SK-N-SH (cell line): ENCODE results near the gene ZMIZ1. TPM values are rescaled to one million over a fixed set of nuclear protein-coding genes. Genes with fewer than 3 reads are reported as not detected.

Experiments used
- CTCF ChIA-PET: fragments of 300-600, 350-600 bp; formaldehyde crosslinking; extraction: SDS; loops from one replicate; lab custom pipeline; 2021; lab: Yijun Ruan, JAX
- POLR2A ChIA-PET: fragments of 350-600 bp; sonication (Branson Sonifier 250); formaldehyde crosslinking; extraction: SDS; loops from one replicate; lab custom pipeline; 2020; ENCODE audit warnings: antibody characterized with exemption, inconsistent platforms; lab: Yijun Ruan, JAX
- DNase-seq: peaks from one replicate; pipeline ENCODE4 v3.0.0; 2012
- H2AFZ ChIP-seq: fragments of 200-600 bp; sonication (generic); 2 replicates; pipeline ENCODE4 v1.8.1; 2016; ENCODE audit warnings: antibody characterized with exemption, mild to moderate bottlenecking, low read depth
- H3F3A ChIP-seq: fragments of 200-600 bp; sonication (generic); replicated peaks from 2 replicates; pipeline ENCODE3; 2016; ENCODE audit warnings: antibody characterized with exemption, mild to moderate bottlenecking; ENCODE audit not compliant: insufficient read depth
- H3K27ac ChIP-seq, 2 experiments: fragments of 200-500 bp in 1 of 2; fragments of 200-600 bp in 1 of 2; sonication (Bioruptor generic) in 1 of 2; sonication (generic), shearing (Covaris generic) in 1 of 2; 2 replicates each; pipeline versions ENCODE4 v1.5.1 to v1.6.1; 2014 to 2016; ENCODE audit warnings: low read depth in 2 of 2, inconsistent platforms in 1 of 2, low read length in 1 of 2, mild to moderate bottlenecking in 1 of 2, mixed read lengths in 1 of 2
- H3K27me3 ChIP-seq: fragments of 200-600 bp; sonication (generic), shearing (Covaris generic); 2 replicates; pipeline ENCODE4 v1.6.1; 2016; ENCODE audit warnings: mixed run types; ENCODE audit not compliant: insufficient read depth
- H3K36me3 ChIP-seq, 2 experiments: fragments of 200-500 bp in 1 of 2; fragments of 200-600 bp in 1 of 2; sonication (Bioruptor generic) in 1 of 2; sonication (generic) in 1 of 2; replicated peaks in 1 of 2; 2 replicates each; pipeline versions ENCODE3 to v1.5.1; 2014 to 2016; ENCODE audit warnings: low read length in 1 of 2, mild to moderate bottlenecking in 1 of 2; ENCODE audit not compliant: insufficient read depth in 2 of 2, control insufficient read depth in 1 of 2
- H3K4me1 ChIP-seq, 2 experiments: fragments of 200-500 bp in 1 of 2; fragments of 200-600 bp in 1 of 2; sonication (Bioruptor generic) in 1 of 2; sonication (generic), shearing (Covaris generic) in 1 of 2; 2 replicates each; pipeline versions ENCODE4 v1.5.1 to v1.6.1; 2014 to 2016; ENCODE audit warnings: low read depth in 1 of 2, low read length in 1 of 2, mixed run types in 1 of 2; ENCODE audit not compliant: insufficient read depth in 2 of 2, control insufficient read depth in 1 of 2
- H3K4me2 ChIP-seq: fragments of 200-600 bp; sonication (generic), shearing (Covaris generic); 2 replicates; pipeline ENCODE4 v1.6.1; 2017; ENCODE audit warnings: mixed run types
- H3K4me3 ChIP-seq, 2 experiments: fragments of 200-500 bp in 1 of 2; fragments of 200-600 bp in 1 of 2; sonication (Bioruptor generic) in 1 of 2; sonication (generic), shearing (Covaris generic) in 1 of 2; 2 replicates each; pipeline versions ENCODE4 v1.5.1 to v1.8.1; 2014 to 2016; ENCODE audit warnings: low read depth in 2 of 2, inconsistent platforms in 1 of 2, low read length in 1 of 2, mild to moderate bottlenecking in 1 of 2, mixed read lengths in 1 of 2, moderate library complexity in 1 of 2
- H3K79me2 ChIP-seq: fragments of 200-600 bp; sonication (generic); 2 replicates; pipeline ENCODE4 v1.8.1; 2017; ENCODE audit warnings: mild to moderate bottlenecking; ENCODE audit not compliant: insufficient read depth
- H3K9ac ChIP-seq: fragments of 200-600 bp; sonication (generic); 2 replicates; pipeline ENCODE4 v1.6.1; 2017; ENCODE audit warnings: mixed run types
- H3K9me2 ChIP-seq: fragments of 200-600 bp; sonication (generic); 2 replicates; pipeline ENCODE4 v1.6.1; 2017; ENCODE audit warnings: mixed run types
- H3K9me3 ChIP-seq: fragments of 200-600 bp; sonication (generic); 2 replicates; pipeline ENCODE4 v1.6.1; 2017; ENCODE audit warnings: mixed run types, mild to moderate bottlenecking, moderate library complexity
- H4K20me1 ChIP-seq: fragments of 200-600 bp; sonication (generic); 2 replicates; pipeline ENCODE4 v1.6.1; 2017; ENCODE audit warnings: mild to moderate bottlenecking, mixed run types; ENCODE audit not compliant: insufficient read depth
- CHD2 ChIP-seq: fragments of 150-350 bp; IDR thresholded peaks from 2 replicates; pipeline ENCODE4 v1.6.1; 2018; ENCODE audit warnings: low read length; ENCODE audit not compliant: partially characterized antibody
- CTCF ChIP-seq: fragments of 200-600 bp; sonication (generic); IDR thresholded peaks from 2 replicates; pipeline ENCODE4 v1.6.1; 2017; ENCODE audit warnings: antibody characterized with exemption, mild to moderate bottlenecking, moderate library complexity
- ELF1 ChIP-seq: IDR thresholded peaks from 2 replicates; pipeline ENCODE4 v1.4.0; 2012
- GATA2 ChIP-seq: sonication (generic); formaldehyde crosslinking; IDR thresholded peaks from 2 replicates; pipeline ENCODE4 v1.5.0; 2020; ENCODE audit warnings: mild to moderate bottlenecking, missing genetic modification reagents
- NRF1 ChIP-seq: IDR thresholded peaks from 2 replicates; pipeline ENCODE4 v1.6.1; 2012; ENCODE audit warnings: low read depth, mild to moderate bottlenecking, low read length
- PBX3 ChIP-seq: IDR thresholded peaks from 2 replicates; pipeline ENCODE4; 2012
- POLR2AphosphoS5 ChIP-seq: IDR thresholded peaks from 2 replicates; pipeline ENCODE4 v1.6.1; 2012; ENCODE audit warnings: low read depth, low read length
- RAD21 ChIP-seq: IDR thresholded peaks from 2 replicates; pipeline ENCODE4 v1.6.1; 2012; ENCODE audit warnings: mild to moderate bottlenecking, low read length
- RFX5 ChIP-seq: IDR thresholded peaks from 2 replicates; pipeline ENCODE4 v1.6.1; 2012; ENCODE audit warnings: mild to moderate bottlenecking, improper control_type of control experiment, low read length
- SMC3 ChIP-seq: IDR thresholded peaks from 2 replicates; pipeline ENCODE4 v1.6.1; 2012; ENCODE audit warnings: low read depth, low read length, improper control_type of control experiment
- TAF1 ChIP-seq: IDR thresholded peaks from 2 replicates; pipeline ENCODE4 v1.6.1; 2012; ENCODE audit warnings: low read depth, mild to moderate bottlenecking, low read length, moderate library complexity, borderline replicate concordance
- TCF12 ChIP-seq: IDR thresholded peaks from 2 replicates; pipeline ENCODE4 v1.4.0; 2012
- USF2 ChIP-seq: fragments of 150-350 bp; IDR thresholded peaks from 2 replicates; pipeline ENCODE4 v1.6.1; 2017; ENCODE audit warnings: antibody characterized with exemption, low read length, low read depth, borderline replicate concordance
- WGBS: methylation state at CpG from one replicate; pipeline ENCODE4 v1.1.6; 2017; ENCODE audit warnings: low lambda C conversion rate; 5-methylcytosine and 5-hydroxymethylcytosine counted together
- polyA plus RNA-seq, 3 experiments: library from polyadenylated mRNA; depleted of rRNA; stranded (reverse); fragments of >200 nt; gene quantifications; 2 replicates each; pipeline ENCODE4 v1.2.3, GENCODE V29; 2012
- TF ChIP-seq, protein P1 (sequence below): fragments of 150-350 bp; IDR thresholded peaks from 2 replicates; pipeline ENCODE4 v1.6.1; 2016; ENCODE audit warnings: mild to moderate bottlenecking, low read depth, low read length

ZMIZ1 gene
- polyA plus RNA-seq, 1 of the 3 experiments (the other 2 are of a cell fraction): 23.5 TPM

DNA sequence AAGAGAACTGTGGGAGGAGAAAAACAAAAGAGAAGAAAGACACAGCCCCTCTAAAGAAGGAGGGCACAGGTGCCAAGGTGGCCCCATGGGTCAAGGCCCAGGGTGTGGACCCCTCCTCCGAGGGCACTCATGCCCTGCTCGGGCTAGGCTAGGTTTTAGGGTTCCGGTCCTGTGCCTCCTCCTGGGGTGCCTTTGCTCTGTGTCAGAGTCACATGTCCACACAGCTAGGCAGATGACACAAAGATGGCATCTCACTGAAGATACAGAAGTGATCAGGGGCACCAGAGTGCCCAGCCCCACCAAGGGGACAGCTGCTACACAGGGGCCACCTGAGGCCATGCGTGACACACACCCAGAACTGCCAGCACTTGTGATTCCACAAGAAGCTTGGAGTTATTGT lies 162.1 kb downstream of the ZMIZ1 start:
- H2AFZ ChIP-seq: no peak overlapping the region
- ChIA-PET POLR2A (interaction anchor here (0.6 to 12.4 kb wide), 4 partner anchors 10 to 267 kb away, joined by 3 to 237 read pairs (median 11); no protein-coding TSS in a partner anchor), CTCF (interaction anchor here (0.9 to 2.6 kb wide), 5 partner anchors 8 to 165 kb away, joined by 3 to 11 read pairs (median 4); no protein-coding TSS in a partner anchor)
- H3K9ac ChIP-seq: no peak overlapping the region
- no peak for DNase-seq
- H3K27ac ChIP-seq: peak overlapping the region in 1 of 2 experiments; percentile 89; a peak in 2 of 4 replicates
- peaks cover 37% of the 10 kb centered on the region for H4K20me1 ChIP-seq
- H3K4me2 ChIP-seq: no peak overlapping the region
- no peak overlapping the region for H3K4me3 ChIP-seq
- 96% methylated on average over 4 of the region's 4 CpGs for WGBS
- peaks cover 8% of the 10 kb centered on the region for H3F3A ChIP-seq
- TF ChIP-seq TAF1: no peak
- TF ChIP-seq TCF12: no peak
- TF ChIP-seq GATA2 (CRISPR knock-in tag): no peak
- TF ChIP-seq POLR2AphosphoS5: no peak
- TF ChIP-seq PBX3: no peak
- no peak for TF ChIP-seq USF2
- TF ChIP-seq ELF1: no peak
- TF ChIP-seq CHD2: no peak
- TF ChIP-seq RFX5: no peak
- TF ChIP-seq SMC3: no peak
- TF ChIP-seq CTCF: no peak
- TF ChIP-seq, protein P1, sequence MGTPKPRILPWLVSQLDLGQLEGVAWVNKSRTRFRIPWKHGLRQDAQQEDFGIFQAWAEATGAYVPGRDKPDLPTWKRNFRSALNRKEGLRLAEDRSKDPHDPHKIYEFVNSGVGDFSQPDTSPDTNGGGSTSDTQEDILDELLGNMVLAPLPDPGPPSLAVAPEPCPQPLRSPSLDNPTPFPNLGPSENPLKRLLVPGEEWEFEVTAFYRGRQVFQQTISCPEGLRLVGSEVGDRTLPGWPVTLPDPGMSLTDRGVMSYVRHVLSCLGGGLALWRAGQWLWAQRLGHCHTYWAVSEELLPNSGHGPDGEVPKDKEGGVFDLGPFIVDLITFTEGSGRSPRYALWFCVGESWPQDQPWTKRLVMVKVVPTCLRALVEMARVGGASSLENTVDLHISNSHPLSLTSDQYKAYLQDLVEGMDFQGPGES: no peak
- no peak for TF ChIP-seq RAD21
- no peak for TF ChIP-seq NRF1
- H3K9me3 ChIP-seq: no peaks in the 10 kb centered on the region
- peaks cover 34 to 41% of the 10 kb centered on the region in 2 experiments for H3K36me3 ChIP-seq
- peaks cover 15% of the 10 kb centered on the region for H3K79me2 ChIP-seq
- H3K27me3 ChIP-seq: no peaks in the 10 kb centered on the region
- peaks cover 9 to 83% of the 10 kb centered on the region in 2 experiments; a peak in 3 of 4 replicates for H3K4me1 ChIP-seq
- H3K9me2 ChIP-seq: no peaks in the 10 kb centered on the region
